H1 (cell line): ENCODE measurements around the gene ANP32A. TPM values are rescaled to one million over a fixed set of nuclear protein-coding genes. Genes with fewer than 3 reads are reported as not detected.

Source experiments
- CTCF ChIA-PET: fragments of 300-600 bp; sonication (Branson Sonifier 250); formaldehyde crosslinking; loops from one replicate; lab custom pipeline; 2021; ENCODE audit not compliant: partially characterized antibody; lab: Charles Lee
- POLR2A ChIA-PET: fragments of 300-600 bp; sonication (Branson Sonifier 250); formaldehyde crosslinking; loops from one replicate; lab custom pipeline; 2021; ENCODE audit warnings: inconsistent platforms; ENCODE audit not compliant: partially characterized antibody; lab: Charles Lee
- DNase-seq, 2 experiments: peaks; one replicate each; pipeline versions ENCODE4 v3.0.0 to v3.0.0-alpha.2; 2010 to 2022; ENCODE audit warnings: low spot score in 2 of 2, low read depth in 1 of 2, mixed read lengths in 1 of 2
- FAIRE-seq: peaks from 2 replicates; lab custom pipeline; 2011; peaks lifted over from hg19 to GRCh38; lab: Jason Lieb, UNC
- H2AFZ ChIP-seq: 2 replicates; pipeline ENCODE4 v1.8.1; 2012; ENCODE audit warnings: low read length, inconsistent platforms
- H2AK5ac ChIP-seq: 2 replicates; pipeline ENCODE4 v1.6.1; 2013; ENCODE audit warnings: low read depth, low read length
- H2BK120ac ChIP-seq: replicated peaks from 2 replicates; pipeline ENCODE3; 2013; ENCODE audit warnings: low read depth, low read length, inconsistent platforms
- H2BK12ac ChIP-seq: 2 replicates; pipeline ENCODE4 v1.6.1; 2013; ENCODE audit warnings: low read depth, low read length
- H2BK15ac ChIP-seq: 2 replicates; pipeline ENCODE4 v1.6.1; 2013; ENCODE audit warnings: low read length
- H2BK20ac ChIP-seq: 2 replicates; pipeline ENCODE4 v1.6.1; 2013; ENCODE audit warnings: low read length
- H2BK5ac ChIP-seq: 2 replicates; pipeline ENCODE4 v1.6.1; 2013; ENCODE audit warnings: low read depth, low read length
- H3K14ac ChIP-seq: 2 replicates; pipeline ENCODE4 v1.6.1; 2013; ENCODE audit warnings: inconsistent platforms; ENCODE audit not compliant: insufficient read length
- H3K18ac ChIP-seq: 2 replicates; pipeline ENCODE4 v1.6.1; 2013; ENCODE audit warnings: low read length; ENCODE audit errors: extremely low read depth
- H3K23ac ChIP-seq: 2 replicates; pipeline ENCODE4 v1.6.1; 2013; ENCODE audit warnings: inconsistent platforms; ENCODE audit not compliant: insufficient read length
- H3K23me2 ChIP-seq: 2 replicates; pipeline ENCODE4 v1.6.1; 2013; ENCODE audit warnings: low read depth, low read length
- H3K27ac ChIP-seq: 2 replicates; pipeline ENCODE4 v1.6.1; 2011; ENCODE audit warnings: low read depth, low read length, inconsistent platforms
- H3K27me3 ChIP-seq, 4 experiments: replicated peaks in 1 of 4; 1 replicate in 1 of 4; 2 replicates in 3 of 4; pipeline versions ENCODE4 v1.6.1 to v1.8.1; 2011 to 2013; ENCODE audit warnings: low read length in 3 of 4, mild to moderate bottlenecking in 3 of 4, inconsistent platforms in 2 of 4, mixed read lengths in 2 of 4, moderate library complexity in 1 of 4; ENCODE audit not compliant: control insufficient read depth in 3 of 4, insufficient read depth in 3 of 4; ENCODE audit errors: extremely low read depth in 1 of 4
- H3K36me3 ChIP-seq, 4 experiments: 2 replicates each; pipeline versions ENCODE4 v1.6.1 to v1.8.1; 2011 to 2013; ENCODE audit warnings: mild to moderate bottlenecking in 4 of 4, low read length in 3 of 4, moderate library complexity in 2 of 4, control low read depth in 1 of 4, inconsistent platforms in 1 of 4; ENCODE audit not compliant: insufficient read depth in 4 of 4, control insufficient read depth in 2 of 4
- H3K4ac ChIP-seq: replicated peaks from 2 replicates; pipeline ENCODE3; 2013; ENCODE audit warnings: low read length, low read depth, mixed read lengths, inconsistent platforms; ENCODE audit not compliant: insufficient read length
- H3K4me1 ChIP-seq, 4 experiments: replicated peaks in 1 of 4; 1 replicate in 1 of 4; 2 replicates in 3 of 4; pipeline versions ENCODE4 v1.6.1 to v1.8.1; 2011 to 2013; ENCODE audit warnings: low read length in 3 of 4, inconsistent platforms in 2 of 4, mixed read lengths in 1 of 4; ENCODE audit not compliant: insufficient read depth in 4 of 4, control insufficient read depth in 3 of 4
- H3K4me2 ChIP-seq, 2 experiments: 2 replicates each; pipeline versions ENCODE4 v1.6.1 to v1.8.1; 2011 to 2013; ENCODE audit warnings: low read depth in 2 of 2, low read length in 2 of 2, control low read depth in 1 of 2, inconsistent platforms in 1 of 2, mild to moderate bottlenecking in 1 of 2; ENCODE audit not compliant: insufficient read depth in 1 of 2
- H3K4me3 ChIP-seq, 4 experiments: fragments of 200-600, 300-600 bp in 1 of 4; sonication (generic), shearing (Covaris generic), sonication (Bioruptor Twin) in 1 of 4; 2 replicates each; pipeline versions ENCODE4 v1.5.1 to v1.8.1; 2011 to 2016; ENCODE audit warnings: low read length in 4 of 4, low read depth in 3 of 4, control low read depth in 2 of 4, inconsistent platforms in 2 of 4, mild to moderate bottlenecking in 2 of 4, mixed read lengths in 1 of 4, moderate library complexity in 1 of 4; ENCODE audit not compliant: insufficient read depth in 2 of 4; ENCODE audit errors: extremely low read depth in 1 of 4
- H3K56ac ChIP-seq: replicated peaks from 2 replicates; pipeline ENCODE3; 2013; ENCODE audit warnings: low read depth, mild to moderate bottlenecking, mixed read lengths, low read length, inconsistent platforms; ENCODE audit not compliant: insufficient read length
- H3K79me1 ChIP-seq: 2 replicates; pipeline ENCODE4 v1.6.1; 2013; ENCODE audit warnings: low read depth, low read length, control low read depth
- H3K79me2 ChIP-seq, 2 experiments: 2 replicates each; pipeline versions ENCODE4 v1.6.1 to v1.8.1; 2012 to 2013; ENCODE audit warnings: low read length in 2 of 2, mild to moderate bottlenecking in 2 of 2, inconsistent platforms in 1 of 2; ENCODE audit not compliant: insufficient read depth in 2 of 2, control insufficient read depth in 1 of 2
- H3K9ac ChIP-seq, 4 experiments: replicated peaks in 1 of 4; 1 replicate in 1 of 4; 2 replicates in 3 of 4; pipeline versions ENCODE4 v1.6.1 to v1.8.1; 2011 to 2013; ENCODE audit warnings: low read depth in 3 of 4, low read length in 3 of 4, control low read depth in 2 of 4, mild to moderate bottlenecking in 2 of 4, moderate library complexity in 2 of 4, inconsistent platforms in 1 of 4; ENCODE audit errors: extremely low read depth in 1 of 4
- H3K9me3 ChIP-seq, 2 experiments: 2 replicates each; pipeline versions ENCODE4 v1.6.1 to v1.8.1; 2012 to 2013; ENCODE audit warnings: mild to moderate bottlenecking in 2 of 2, moderate library complexity in 2 of 2, control low read depth in 1 of 2, inconsistent platforms in 1 of 2, low read depth in 1 of 2, low read length in 1 of 2, mixed read lengths in 1 of 2; ENCODE audit not compliant: insufficient read depth in 2 of 2
- H4K20me1 ChIP-seq, 2 experiments: replicated peaks in 1 of 2; 2 replicates each; pipeline versions ENCODE3 to v1.8.1; 2011 to 2013; ENCODE audit warnings: inconsistent platforms in 2 of 2, low read length in 2 of 2, mild to moderate bottlenecking in 1 of 2; ENCODE audit not compliant: insufficient read depth in 2 of 2, control insufficient read depth in 1 of 2
- H4K5ac ChIP-seq: 2 replicates; pipeline ENCODE4 v1.6.1; 2013; ENCODE audit warnings: low read length, low read depth, mixed read lengths, inconsistent platforms; ENCODE audit not compliant: insufficient read length
- H4K8ac ChIP-seq: 2 replicates; pipeline ENCODE4 v1.8.0; 2013; ENCODE audit warnings: mild to moderate bottlenecking, moderate library complexity, low read length, inconsistent platforms; ENCODE audit not compliant: insufficient read depth; ENCODE audit errors: extremely low read depth
- H4K91ac ChIP-seq: replicated peaks from 2 replicates; pipeline ENCODE3; 2013; ENCODE audit warnings: low read length, mixed read lengths, inconsistent platforms; ENCODE audit not compliant: insufficient read length
- ATF2 ChIP-seq: IDR thresholded peaks from 2 replicates; pipeline ENCODE4 v1.6.1; 2012; ENCODE audit warnings: low read length, inconsistent platforms
- CTCF ChIP-seq, 3 experiments: IDR thresholded peaks; 1 replicate in 2 of 3; 2 replicates in 1 of 3; pipeline versions ENCODE4 v1.5.1 to v1.6.1; 2011; ENCODE audit warnings: low read length in 3 of 3, mild to moderate bottlenecking in 3 of 3, inconsistent platforms in 2 of 3, low read depth in 1 of 3, moderate library complexity in 1 of 3; ENCODE audit not compliant: insufficient read depth in 1 of 3; ENCODE audit errors: control extremely low read depth in 1 of 3
- EP300 ChIP-seq, 2 experiments: IDR thresholded peaks; 1 replicate in 1 of 2; 2 replicates in 1 of 2; pipeline ENCODE4 v1.6.1; 2011 to 2012; ENCODE audit warnings: low read depth in 2 of 2, low read length in 2 of 2, mild to moderate bottlenecking in 2 of 2, borderline replicate concordance in 1 of 2, inconsistent platforms in 1 of 2, moderate library complexity in 1 of 2
- EZH2 ChIP-seq: fragments of 200-600 bp; sonication (generic); IDR thresholded peaks from 2 replicates; pipeline ENCODE4 v1.7.1; 2012; ENCODE audit warnings: low read depth, mild to moderate bottlenecking, moderate library complexity, low read length, inconsistent platforms; ENCODE audit not compliant: severe bottlenecking
- RAD21 ChIP-seq, 2 experiments: IDR thresholded peaks in 1 of 2; conservative IDR thresholded peaks in 1 of 2; 2 replicates each; pipeline ENCODE4 v1.6.1; 2011; ENCODE audit warnings: low read depth in 2 of 2, low read length in 2 of 2, improper control_type of control experiment in 1 of 2, inconsistent platforms in 1 of 2, mild to moderate bottlenecking in 1 of 2, moderate library complexity in 1 of 2
- TBP ChIP-seq: IDR thresholded peaks from 2 replicates; pipeline ENCODE4 v1.6.1; 2011; ENCODE audit warnings: low read depth, low read length, improper control_type of control experiment
- USF2 ChIP-seq: IDR thresholded peaks from 2 replicates; pipeline ENCODE4 v1.6.1; 2011; ENCODE audit warnings: low read length, improper control_type of control experiment
- polyA plus RNA-seq, 7 experiments: library from polyadenylated mRNA; depleted of rRNA in 3 of 7; stranded (reverse) in 5 of 7; unstranded in 2 of 7; fragments of >200 nt in 5 of 7; fragments of 200-250 nt in 2 of 7; gene quantifications; 1 replicate in 5 of 7; 2 replicates in 1 of 7; 4 replicates in 1 of 7; pipeline versions ENCODE4 v1.2.1 to v1.2.3, GENCODE V29; 2011 to 2013; ENCODE audit warnings: missing spikeins in 2 of 7, mixed read lengths in 2 of 7
- total RNA-seq: library from RNA; stranded (reverse); fragmentation: NEBNext Ultra II Directional; extraction: Animal tissue kit (Norgen Biotek cat#: 25700); gene quantifications from 2 replicates; pipeline ENCODE4 v1.2.1, GENCODE V29; 2021

ANP32A gene
- total and polyA plus RNA-seq, 2 of the 8 experiments (the other 6 are each of a cell fraction or from before 2014, with no cell fraction given) = 70.8 to 295 TPM

- peaks cover 0 to 4% of the 10 kb centered on the region in 2 experiments for H4K20me1 ChIP-seq
- peak in 2 of 3 experiments; percentile 51 to 60; a peak in 3 of 4 replicates for TF ChIP-seq CTCF (IDR thresholded peaks at IDR 0.05; ENCODE audit: control extremely low read depth in 1 of 3, insufficient read depth in 1 of 3, low read depth in 1 of 3, low read length in 3 of 3)
- no peak for TF ChIP-seq ATF2
- TF ChIP-seq USF2 = peak; percentile 52
- no peak for TF ChIP-seq TBP
- TF ChIP-seq EZH2 = no peak
- TF ChIP-seq RAD21 (IDR thresholded peaks at IDR 0.05 in 1 of 2, conservative IDR thresholded peaks at IDR 0.05 in 1 of 2; ENCODE audit: low read depth in 2 of 2, low read length in 2 of 2) = peak; percentile 53 to 72
- TF ChIP-seq EP300 (IDR thresholded peaks at IDR 0.05; ENCODE audit: borderline replicate concordance in 1 of 2, low read depth in 2 of 2, low read length in 2 of 2) = no peak
- no peaks in the 10 kb centered on the region for H3K9me3 ChIP-seq
- H3K79me1 ChIP-seq = no peaks in the 10 kb centered on the region
- DNase-seq = no peak
- H3K9ac ChIP-seq = no peak overlapping the region
- CTCF ChIA-PET = interaction anchor here (0.6 to 2.4 kb wide), 17 partner anchors 11 to 346 kb away, joined by 3 to 12 read pairs (median 4); no protein-coding TSS in a partner anchor
- no peak overlapping the region for H2BK12ac ChIP-seq
- H3K27me3 ChIP-seq = peaks cover 5 to 29% (median 18%) of the 10 kb centered on the region in 4 experiments
- no peak overlapping the region for H2AFZ ChIP-seq
- H4K91ac ChIP-seq = no peak overlapping the region
- no peak overlapping the region for H3K4me3 ChIP-seq
- H3K36me3 ChIP-seq = no peaks in the 10 kb centered on the region
- no peak overlapping the region for H2BK120ac ChIP-seq
- H2BK15ac ChIP-seq = no peak overlapping the region
- no peaks in the 10 kb centered on the region for H3K23me2 ChIP-seq
- no peak overlapping the region for H3K18ac ChIP-seq
- no peak overlapping the region for H2BK5ac ChIP-seq
- H3K4ac ChIP-seq = no peak overlapping the region
- FAIRE-seq = peak; percentile 52
- H3K4me1 ChIP-seq = no peaks in the 10 kb centered on the region
- H4K5ac ChIP-seq = no peak overlapping the region
- no peak overlapping the region for H4K8ac ChIP-seq
- no peak overlapping the region for H3K27ac ChIP-seq
- no peak overlapping the region for H3K4me2 ChIP-seq
- H3K79me2 ChIP-seq = no peaks in the 10 kb centered on the region
- POLR2A ChIA-PET = interaction anchor here (0.9 to 1.3 kb wide), 2 partner anchors 10 to 11 kb away, joined by 3 read pairs; no protein-coding TSS in a partner anchor
- H3K56ac ChIP-seq = no peak overlapping the region
- H3K14ac ChIP-seq = no peak overlapping the region
- no peak overlapping the region for H2BK20ac ChIP-seq
- H2AK5ac ChIP-seq = no peak overlapping the region
- H3K23ac ChIP-seq = no peak overlapping the region
These were observed 8.4 kb upstream of the ANP32A start for GRCh38 chr15:68829068-68829467.
